Astrocyte of the spinal cord (primary cell): ENCODE measurements around the gene KIF19.

Experiments
- DNase-seq: peaks from one replicate; pipeline ENCODE4 v3.0.0; 2011; ENCODE audit warnings: low read depth, low spot score
- H3K4me3 ChIP-seq: 2 replicates; pipeline ENCODE4 v1.5.1; 2011; ENCODE audit warnings: low read depth, mild to moderate bottlenecking, low read length, moderate library complexity
- in situ Hi-C: cut with HindIII; loops from 2 replicates; pipeline ENCODE4 v1.10.0; 2017; ENCODE audit warnings: low sequenced_read_pairs
- TF ChIP-seq, protein P1 (sequence below): IDR thresholded peaks from 2 replicates; pipeline ENCODE4 v1.5.1; 2012; ENCODE audit warnings: low read depth, mild to moderate bottlenecking, low read length, inconsistent platforms

KIF19 gene

DNA sequence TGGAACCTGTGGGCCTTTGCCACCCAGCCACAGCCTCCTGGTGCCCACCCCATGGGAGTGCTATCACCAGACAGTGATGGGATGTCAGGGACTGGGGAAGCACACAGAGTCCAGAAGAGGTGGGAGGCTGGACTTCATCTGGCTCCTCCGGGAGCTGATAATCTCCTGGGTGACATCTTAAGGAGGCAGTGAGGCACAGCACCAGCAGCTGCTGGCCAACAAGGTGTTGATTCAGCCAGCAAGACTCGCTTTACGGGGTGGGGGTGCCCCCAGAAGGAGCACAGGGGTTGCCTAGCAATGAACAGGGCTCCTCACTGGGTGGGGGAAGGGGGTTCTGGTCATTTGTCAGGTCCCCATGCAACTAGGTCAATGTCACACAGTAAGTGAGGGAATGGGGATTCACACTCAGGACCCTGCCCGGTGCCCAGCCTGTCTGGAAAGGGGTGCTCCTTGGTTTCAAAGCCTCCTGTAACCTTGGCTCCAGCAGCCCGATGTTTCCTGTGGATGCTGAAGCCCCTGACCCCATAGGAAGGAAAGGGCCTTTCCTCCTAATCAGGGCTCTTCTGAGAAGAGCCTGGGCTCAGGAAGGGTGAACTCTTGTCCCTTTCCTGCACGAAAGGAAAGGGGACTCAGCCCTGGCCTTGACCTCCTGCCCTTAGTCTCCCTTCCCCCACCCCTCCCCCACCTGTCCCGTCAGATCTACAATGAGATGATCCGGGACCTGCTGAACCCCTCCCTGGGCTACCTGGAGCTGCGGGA, 17.7 kb downstream of the KIF19 start:
- DNase-seq: no peak
- in situ Hi-C loops: no loop called here
- no peak overlapping the region for H3K4me3 ChIP-seq
- TF ChIP-seq, protein P1, sequence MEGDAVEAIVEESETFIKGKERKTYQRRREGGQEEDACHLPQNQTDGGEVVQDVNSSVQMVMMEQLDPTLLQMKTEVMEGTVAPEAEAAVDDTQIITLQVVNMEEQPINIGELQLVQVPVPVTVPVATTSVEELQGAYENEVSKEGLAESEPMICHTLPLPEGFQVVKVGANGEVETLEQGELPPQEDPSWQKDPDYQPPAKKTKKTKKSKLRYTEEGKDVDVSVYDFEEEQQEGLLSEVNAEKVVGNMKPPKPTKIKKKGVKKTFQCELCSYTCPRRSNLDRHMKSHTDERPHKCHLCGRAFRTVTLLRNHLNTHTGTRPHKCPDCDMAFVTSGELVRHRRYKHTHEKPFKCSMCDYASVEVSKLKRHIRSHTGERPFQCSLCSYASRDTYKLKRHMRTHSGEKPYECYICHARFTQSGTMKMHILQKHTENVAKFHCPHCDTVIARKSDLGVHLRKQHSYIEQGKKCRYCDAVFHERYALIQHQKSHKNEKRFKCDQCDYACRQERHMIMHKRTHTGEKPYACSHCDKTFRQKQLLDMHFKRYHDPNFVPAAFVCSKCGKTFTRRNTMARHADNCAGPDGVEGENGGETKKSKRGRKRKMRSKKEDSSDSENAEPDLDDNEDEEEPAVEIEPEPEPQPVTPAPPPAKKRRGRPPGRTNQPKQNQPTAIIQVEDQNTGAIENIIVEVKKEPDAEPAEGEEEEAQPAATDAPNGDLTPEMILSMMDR: no peak

DNA sequence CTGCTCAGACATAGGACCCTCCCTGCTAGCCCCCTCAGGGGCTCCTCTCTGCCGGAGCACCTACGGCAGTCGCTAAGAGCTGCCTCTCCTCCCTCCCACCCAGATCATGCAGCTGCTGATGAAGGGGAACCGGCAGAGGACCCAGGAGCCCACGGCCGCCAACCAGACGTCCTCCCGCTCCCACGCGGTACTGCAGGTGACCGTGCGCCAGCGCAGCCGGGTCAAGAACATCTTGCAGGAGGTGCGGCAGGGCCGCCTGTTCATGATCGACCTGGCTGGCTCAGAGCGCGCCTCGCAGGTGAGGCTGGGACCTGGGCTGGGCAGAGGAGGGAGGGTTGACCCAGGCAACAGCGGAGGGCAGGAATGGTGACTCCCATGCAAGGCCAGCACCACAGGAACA, 18.6 kb downstream of the KIF19 start:
- in situ Hi-C loops: no loop called here
- no peak overlapping the region for H3K4me3 ChIP-seq
- no peak for DNase-seq
- TF ChIP-seq, protein P1: no peak

DNA sequence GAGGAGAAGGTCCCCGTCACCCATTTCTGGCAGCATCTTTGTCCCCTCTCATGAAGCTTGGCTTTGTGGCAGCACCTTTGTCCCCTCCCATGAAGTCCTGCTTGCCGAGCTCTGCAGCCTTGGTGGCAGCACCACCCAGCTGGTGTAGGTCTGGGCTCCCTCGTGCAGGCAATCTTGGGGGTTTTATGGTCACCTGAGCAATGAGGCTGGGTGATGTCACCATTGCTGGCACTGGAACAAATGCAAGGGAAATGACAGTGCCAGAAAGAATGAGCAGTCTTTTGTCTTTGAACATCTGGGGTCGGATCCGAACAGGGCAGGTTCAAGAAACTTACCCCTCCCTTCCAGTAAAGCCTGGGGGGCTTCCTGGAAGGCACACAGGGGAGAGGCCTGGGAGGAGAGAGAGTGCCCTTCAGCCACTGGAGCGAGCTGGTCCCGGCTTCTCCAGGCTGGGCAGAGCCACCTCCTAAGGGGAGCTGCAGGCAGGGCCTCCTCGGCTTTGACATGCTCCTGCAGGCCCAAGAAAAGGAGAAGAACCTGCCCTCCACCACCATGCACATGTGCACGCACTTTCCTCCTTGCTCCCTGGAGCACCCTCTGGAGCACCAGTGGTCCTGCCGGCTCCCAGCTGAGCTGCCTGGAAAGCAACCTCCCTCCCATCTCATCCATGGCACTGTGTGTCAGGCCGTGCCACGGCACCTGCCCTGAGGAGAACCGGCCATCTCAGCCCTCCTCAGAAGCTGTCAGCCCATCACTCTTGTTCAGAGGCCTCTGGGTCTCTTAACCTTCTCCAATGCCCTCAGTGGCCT, 19.6 kb downstream of the KIF19 start:
- in situ Hi-C loops: no loop called here
- no peak overlapping the region for H3K4me3 ChIP-seq
- TF ChIP-seq, protein P1: no peak
- no peak for DNase-seq

DNA sequence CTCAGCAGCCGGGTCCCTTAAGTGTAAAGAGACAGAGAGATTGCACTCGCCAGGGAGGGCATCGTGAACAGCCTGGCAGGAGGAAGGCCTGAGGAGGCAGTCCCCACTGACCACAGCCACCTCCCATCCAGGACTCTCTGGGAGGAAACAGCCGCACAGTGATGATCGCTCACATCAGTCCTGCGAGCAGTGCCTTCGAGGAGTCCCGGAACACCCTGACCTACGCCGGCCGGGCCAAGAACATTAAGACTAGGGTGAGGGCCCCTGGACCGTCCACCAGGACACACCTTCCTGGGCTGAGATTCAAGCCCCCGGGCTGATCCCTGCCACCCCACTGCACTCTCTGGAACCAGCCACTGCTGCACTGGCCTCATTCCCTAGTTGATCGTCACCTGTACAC, 21.6 kb downstream of the KIF19 start:
- TF ChIP-seq, protein P1: no peak

DNA sequence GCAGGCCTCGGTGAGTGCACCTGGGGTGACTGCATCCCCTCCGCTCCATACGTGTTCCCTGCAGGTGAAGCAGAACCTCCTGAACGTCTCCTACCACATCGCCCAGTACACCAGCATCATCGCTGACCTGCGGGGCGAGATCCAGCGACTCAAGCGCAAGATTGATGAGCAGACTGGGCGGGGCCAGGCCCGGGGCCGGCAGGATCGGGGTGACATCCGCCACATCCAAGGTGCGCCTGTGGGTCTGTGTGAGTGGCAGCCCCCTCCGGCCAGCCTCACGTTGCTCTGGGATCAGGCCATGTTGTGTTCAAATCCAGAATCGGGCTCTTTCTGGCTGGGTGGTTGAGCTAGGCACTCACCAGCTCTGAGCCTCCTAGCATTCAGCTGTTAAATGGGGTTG, 23.1 kb downstream of the KIF19 start:
- DNase-seq: no peak
- in situ Hi-C loops: no loop called here
- TF ChIP-seq, protein P1: no peak
- H3K4me3 ChIP-seq: no peak overlapping the region

More for the DNA sequence above, 21.6 kb downstream of the KIF19 start:
- in situ Hi-C loops: no loop called here
- H3K4me3 ChIP-seq: no peak overlapping the region
- DNase-seq: no peak

DNA sequence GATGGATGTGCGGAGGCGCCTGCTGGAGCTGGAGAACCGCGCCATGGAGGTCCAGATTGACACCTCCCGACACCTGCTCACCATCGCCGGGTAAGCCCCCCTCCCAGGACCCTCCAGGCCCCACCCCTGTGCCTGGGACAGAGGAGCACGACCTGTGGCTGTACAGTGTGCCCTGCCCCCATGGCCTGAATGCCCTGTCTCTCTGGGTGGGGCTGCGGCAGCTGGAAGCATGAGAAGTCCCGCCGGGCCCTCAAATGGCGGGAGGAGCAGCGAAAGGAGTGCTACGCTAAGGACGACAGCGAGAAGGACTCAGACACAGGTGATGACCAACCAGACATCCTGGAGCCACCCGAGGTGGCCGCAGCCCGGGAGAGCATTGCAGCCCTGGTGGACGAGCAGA, 24.5 kb downstream of the KIF19 start:
- in situ Hi-C loops: no loop called here
- DNase-seq: no peak
- TF ChIP-seq, protein P1: no peak
- no peak overlapping the region for H3K4me3 ChIP-seq
